PC-9 (cell line): ENCODE data around the gene EHBP1L1. TPM values are rescaled to one million over a fixed set of nuclear protein-coding genes. Genes with fewer than 3 reads are reported as not detected.

Source experiments
- Bru-seq: library from RNA; stranded (reverse); fragments of 400-500 nt; gene quantifications from one replicate; lab custom pipeline; 2021; lab: Mats Ljungman, UMichigan
- BruChase-seq, 2 experiments: library from RNA; stranded (reverse); fragments of 400-500 nt; gene quantifications; one replicate each; lab custom pipeline; 2021; lab: Mats Ljungman, UMichigan
- BruUV-seq: library from RNA; stranded (reverse); fragments of 400-500 nt; replicated peaks from 2 replicates; lab custom pipeline; 2021; lab: Mats Ljungman, UMichigan
- CTCF ChIA-PET: fragments of 300-600 bp; sonication (Branson Sonifier 250); formaldehyde crosslinking; loops from one replicate; lab custom pipeline; 2022; ENCODE audit warnings: antibody characterized with exemption; lab: Charles Lee
- POLR2A ChIA-PET: fragments of 300-600 bp; sonication (Branson Sonifier 250); formaldehyde crosslinking; loops from one replicate; lab custom pipeline; 2022; ENCODE audit warnings: antibody characterized with exemption; ENCODE audit not compliant: unreplicated experiment; lab: Charles Lee
- DNase-seq, 2 experiments: peaks; one replicate each; pipeline versions ENCODE4 v3.0.0 to v3.0.0-alpha.2; 2015 to 2022; ENCODE audit warnings: mixed read lengths in 1 of 2
- H2AFZ ChIP-seq: fragments of 200-600 bp; sonication (generic); 2 replicates; pipeline ENCODE4 v1.8.1; 2017; ENCODE audit warnings: antibody characterized with exemption
- H3F3A ChIP-seq: fragments of 200-600 bp; sonication (generic); 2 replicates; pipeline ENCODE4 v1.8.1; 2017; ENCODE audit warnings: antibody characterized with exemption, mild to moderate bottlenecking, low read depth; ENCODE audit not compliant: insufficient read depth
- H3K27ac ChIP-seq: fragments of 200-600 bp; sonication (generic); 2 replicates; pipeline ENCODE4 v1.6.1; 2016; ENCODE audit warnings: mixed run types
- H3K27me3 ChIP-seq: fragments of 200-600 bp; sonication (generic); 2 replicates; pipeline ENCODE4 v1.6.1; 2016; ENCODE audit warnings: low read depth, mixed run types; ENCODE audit not compliant: insufficient read depth
- H3K36me3 ChIP-seq: fragments of 200-600 bp; sonication (generic); 2 replicates; pipeline ENCODE4 v1.6.1; 2016; ENCODE audit warnings: low read depth, mixed run types
- H3K4me1 ChIP-seq: fragments of 200-600 bp; sonication (generic); replicated peaks from 2 replicates; pipeline ENCODE4 v1.6.1; 2016; ENCODE audit warnings: mixed run types; ENCODE audit not compliant: insufficient read depth
- H3K4me2 ChIP-seq: fragments of 200-600 bp; sonication (generic); 2 replicates; pipeline ENCODE4 v1.6.1; 2017; ENCODE audit warnings: mixed run types
- H3K4me3 ChIP-seq: fragments of 200-600 bp; sonication (generic); 2 replicates; pipeline ENCODE4 v1.6.1; 2016; ENCODE audit warnings: mixed run types
- H3K79me2 ChIP-seq: fragments of 200-600 bp; sonication (generic); 2 replicates; pipeline ENCODE4 v1.6.1; 2017; ENCODE audit warnings: low read depth, mixed run types
- H3K9me2 ChIP-seq: fragments of 200-600 bp; sonication (generic); 2 replicates; pipeline ENCODE4 v1.8.1; 2017; ENCODE audit warnings: mild to moderate bottlenecking; ENCODE audit not compliant: insufficient read depth
- H3K9me3 ChIP-seq: fragments of 200-600 bp; sonication (generic); 2 replicates; pipeline ENCODE4 v1.8.1; 2016; ENCODE audit warnings: low read depth; ENCODE audit not compliant: insufficient read depth
- H4K20me1 ChIP-seq: fragments of 200-600 bp; sonication (generic); 2 replicates; pipeline ENCODE4 v1.8.1; 2017; ENCODE audit not compliant: insufficient read depth
- CTCF ChIP-seq: fragments of 200-600 bp; sonication (generic); conservative IDR thresholded peaks from 2 replicates; pipeline ENCODE4 v1.6.1; 2017; ENCODE audit warnings: mixed run types, antibody characterized with exemption, mild to moderate bottlenecking, moderate library complexity
- EZH2 ChIP-seq: fragments of 200-600 bp; sonication (generic); IDR thresholded peaks from 2 replicates; pipeline ENCODE4 v1.8.0; 2017; ENCODE audit warnings: antibody characterized with exemption, low read depth
- intact Hi-C: fragments of 100-400 bp; cut with micrococcal nuclease; formaldehyde crosslinking; loops from one replicate; pipeline ENCODE4 v1.10.0; 2022; ENCODE audit not compliant: unreplicated experiment
- long read RNA-seq: library from polyadenylated mRNA; stranded (forward); transcript quantifications from one replicate; pipeline ENCODE4 v2.0.0, GENCODE V29; 2022
- total RNA-seq: library from RNA; stranded (reverse); gene quantifications from 2 replicates; pipeline ENCODE4 v1.2.3, GENCODE V29; 2021

EHBP1L1 gene
- 123 and 170 TPM in 2 replicates for total RNA-seq
- percentile 75 among the genes with signal in this experiment for Bru-seq, nascent RNA
- percentile 90 among the genes with signal in this experiment for BruChase-seq, experiment 1, labeled RNA remaining after a 2-hour chase
- BruChase-seq, experiment 2, labeled RNA remaining after a 6-hour chase, result percentile 90 among the genes with signal in this experiment
- long read RNA-seq, full-length matches to known transcripts, result 9 of 109 reads
- long read RNA-seq, partial matches to known transcripts, result 81 of 109 reads
- long read RNA-seq, other reads (novel, unspliced or antisense), result 19 of 109 reads

DNA sequence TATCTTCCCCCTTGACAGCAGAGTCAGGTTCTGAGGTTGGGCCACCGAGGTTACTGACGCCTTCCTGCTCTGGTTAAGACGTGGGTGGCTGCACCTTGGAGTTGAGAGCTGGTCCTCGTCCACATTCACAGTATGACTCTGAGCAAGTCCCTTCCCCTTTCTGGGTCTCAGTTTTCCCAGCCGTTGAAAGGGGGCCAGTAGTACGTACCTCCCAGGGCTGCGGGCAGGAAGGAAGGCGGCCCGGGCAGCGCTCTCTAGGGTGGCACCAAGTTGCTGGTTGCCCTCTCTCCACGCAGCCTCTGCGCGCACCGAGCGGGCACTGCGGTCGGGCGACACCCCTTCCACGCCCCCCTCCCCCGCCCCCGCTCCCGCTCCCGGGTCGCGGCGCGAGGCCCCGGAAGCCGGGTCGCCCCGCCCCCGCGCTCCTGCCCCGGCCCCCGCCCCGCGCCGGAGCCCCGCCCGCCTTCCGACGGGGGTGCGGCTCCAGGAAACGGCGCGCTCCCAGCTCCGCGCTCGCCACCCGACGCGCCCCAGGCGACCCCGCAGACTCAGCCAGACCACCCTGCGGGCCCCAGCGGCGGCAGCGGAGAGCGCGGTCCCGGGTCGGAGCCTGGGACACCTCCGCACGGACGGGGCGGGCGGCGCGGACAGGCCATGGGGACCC lies at the start of gene EHBP1L1:
TSS of gene EHBP1L1 (plus strand) at position 486 of the 664 bp plus-strand sequence. CDS start 250 bp downstream, outside the sequence.
- Histone ChIP-seq H3K27me3 (no peaks in the 10 kb centered on the region), H3K4me3 (peak within 1 kb of the TSS; percentile 81), H3K4me1 (peaks cover 55% of the 10 kb centered on the region), H4K20me1 (peaks cover 7% of the 10 kb centered on the region; the same call in 1 of the 2 replicates), H3K4me2 (peak within 1 kb of the TSS; percentile 98), H3K27ac (peak within 1 kb of the TSS; percentile 52), H3K9me3 (no peaks in the 10 kb centered on the region), H3K79me2 (peaks cover 47% of the 10 kb centered on the region), H3K36me3 (no peaks in the 10 kb centered on the region; the same call in 1 of the 2 replicates), H3K9me2 (no peaks in the 10 kb centered on the region), H2AFZ (peak within 1 kb of the TSS; percentile 62; the same call in 1 of the 2 replicates), H3F3A (peaks cover 55% of the 10 kb centered on the region)
- ChIA-PET POLR2A (interaction anchor here (0.6 to 1.0 kb wide), 3 partner anchors 40 to 300 kb away, joined by 8 to 46 read pairs (median 15); partner anchors contain the start of gene PCNX3), CTCF (interaction anchor here (0.6 kb wide), 1 partner anchor 17 kb away, joined by 12 read pairs; no protein-coding TSS in a partner anchor)
- intact Hi-C loops, result no loop called here
- BruUV-seq, result no TSS peak
- peak in 1 of 2 experiments; percentile 80 for DNase-seq
- TF ChIP-seq EZH2, result no peak
- TF ChIP-seq CTCF, result no peak

- Histone ChIP-seq H3K79me2 (peaks cover 17% of the 10 kb centered on the region), H3K4me1 (peaks cover 13% of the 10 kb centered on the region), H3K9me2 (no peaks in the 10 kb centered on the region), H3K4me3 (no peak overlapping the region), H3K9me3 (no peaks in the 10 kb centered on the region), H3K36me3 (peaks cover 35% of the 10 kb centered on the region; the same call in 1 of the 2 replicates), H3K27ac (no peak overlapping the region), H3K27me3 (no peaks in the 10 kb centered on the region), H4K20me1 (peaks cover 8% of the 10 kb centered on the region; the same call in 1 of the 2 replicates), H3K4me2 (no peak overlapping the region; the same call in 1 of the 2 replicates), H3F3A (peaks cover 11% of the 10 kb centered on the region; the same call in 1 of the 2 replicates), H2AFZ (no peak overlapping the region)
- POLR2A ChIA-PET, result no interaction called here
- CTCF ChIA-PET, result interaction anchor here (0.6 kb wide), 3 partner anchors 12 to 361 kb away, joined by 6 to 9 read pairs (median 6); partner anchors contain the start of gene FAM89B
- intact Hi-C loops, result loop anchor here (5.0 kb wide), 1 partner anchor 46 kb away; the partner anchor contains the start of genes FAM89B and ZNRD2
- TF ChIP-seq EZH2, result no peak
- no peak for TF ChIP-seq CTCF
- DNase-seq, result no peak
- no TSS peak for BruUV-seq
Measured at GRCh38 chr11:65526744-65527143, 49.1 kb upstream of the EHBP1L1 start.

DNA sequence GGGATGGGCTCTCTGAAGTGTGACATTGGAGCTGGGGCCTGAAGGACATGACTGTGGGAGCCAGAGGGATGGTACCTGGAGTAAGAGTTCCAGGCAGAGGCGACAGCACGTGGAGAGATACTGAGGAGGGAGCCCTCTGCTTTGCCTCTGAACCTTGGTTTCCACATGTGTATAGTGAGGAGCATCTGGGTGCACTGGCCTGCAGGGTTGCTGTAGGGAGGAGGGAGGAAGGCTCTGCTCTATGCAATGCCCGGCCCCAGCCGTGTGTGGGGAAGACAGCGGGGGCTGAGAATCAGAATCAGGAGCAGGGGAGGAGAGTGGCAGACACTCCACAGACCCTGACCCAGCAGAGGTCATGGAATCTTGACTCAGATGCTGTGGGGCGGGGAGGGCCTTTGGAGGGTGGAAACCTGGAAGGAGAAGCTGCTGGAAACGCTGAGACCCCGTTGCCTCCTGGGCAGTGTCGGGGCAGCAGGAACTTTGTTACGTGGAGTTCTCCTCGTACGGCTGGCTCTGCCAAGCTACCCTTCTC lies 47.0 kb upstream of the EHBP1L1 start:
- Histone ChIP-seq H2AFZ (no peak overlapping the region), H3K36me3 (peaks cover 46% of the 10 kb centered on the region; the same call in 1 of the 2 replicates), H3K4me2 (no peak overlapping the region), H3K27ac (no peak overlapping the region), H4K20me1 (peaks cover 8% of the 10 kb centered on the region; the same call in 1 of the 2 replicates), H3K27me3 (no peaks in the 10 kb centered on the region), H3K79me2 (peaks cover 17% of the 10 kb centered on the region), H3K4me1 (peaks cover 13% of the 10 kb centered on the region), H3F3A (peaks cover 21% of the 10 kb centered on the region; the same call in 1 of the 2 replicates), H3K9me3 (no peaks in the 10 kb centered on the region), H3K4me3 (no peak overlapping the region), H3K9me2 (no peaks in the 10 kb centered on the region)
- CTCF ChIA-PET, result interaction anchor here (0.6 kb wide), 1 partner anchor 253 kb away, joined by 6 read pairs; no protein-coding TSS in a partner anchor
- intact Hi-C loops, result loop anchor here (5.0 kb wide), 1 partner anchor 43 kb away; the partner anchor contains the start of genes FAM89B and ZNRD2
- TF ChIP-seq CTCF (no peak), EZH2 (no peak)
- POLR2A ChIA-PET, result interaction anchor here (0.7 kb wide), 1 partner anchor 116 kb away, joined by 8 read pairs; no protein-coding TSS in a partner anchor
- no peak for DNase-seq
- no TSS peak for BruUV-seq
